Activated T-cell treated with anti-CD3 and anti-CD28 coated beads, Interleukin-2, amount 50 U/mL, for 48 hours (primary cell): ENCODE measurements around the gene PARP2.
A peak's percentile ranks its signal among the peaks of the same experiment; 100 is the strongest.
"Not testable (repeated sequence)": the region's sequence is repeated elsewhere in the genome, so short reads cannot be mapped to it uniquely, and the experiment has no call there.

Experiments
- DNase-seq, 2 experiments: peaks; one replicate each; pipeline ENCODE4 v3.0.0-alpha.2; 2020

PARP2 gene

GRCh38 chr14:20350282-20350681 lies 6.8 kb downstream of the PARP2 start:
- DNase-seq, result no peak

- DNase-seq, result no peak
Observed at GRCh38 chr14:20350860-20351259, 7.4 kb downstream of the PARP2 start.

- no peak for DNase-seq
Observed at GRCh38 chr14:20356422-20356821, 13.0 kb downstream of the PARP2 start.

- not testable (repeated sequence) for DNase-seq
Observed at GRCh38 chr14:20358474-20358873, 15.0 kb downstream of the PARP2 start.

- no peak for DNase-seq
Observed at GRCh38 chr14:20365928-20366327, 22.5 kb downstream of the PARP2 start.

GRCh38 chr14:20372796-20373195 lies 29.4 kb downstream of the PARP2 start:
- DNase-seq, result no peak

- no peak for DNase-seq
Observed at GRCh38 chr14:20375471-20375870, 32.0 kb downstream of the PARP2 start.

GRCh38 chr14:20376071-20376588 lies 32.7 kb downstream of the PARP2 start:
- no peak for DNase-seq

GRCh38 chr14:20377171-20377570 lies 33.7 kb downstream of the PARP2 start:
- DNase-seq, result no peak

- DNase-seq, result no peak
Observed at GRCh38 chr14:20379743-20380142, 36.3 kb downstream of the PARP2 start.

- DNase-seq, result no peak
Observed at GRCh38 chr14:20380681-20381080, 37.2 kb downstream of the PARP2 start.

- DNase-seq, result no peak
Observed at GRCh38 chr14:20381341-20381740, 37.9 kb downstream of the PARP2 start.

GRCh38 chr14:20382526-20382925 lies 39.1 kb downstream of the PARP2 start:
- DNase-seq, result no peak

GRCh38 chr14:20383032-20383431 lies 39.6 kb downstream of the PARP2 start:
- no peak for DNase-seq

GRCh38 chr14:20383636-20384035 lies 40.2 kb downstream of the PARP2 start:
- no peak for DNase-seq

- DNase-seq, result no peak
Observed at GRCh38 chr14:20384321-20384720, 40.9 kb downstream of the PARP2 start.

GRCh38 chr14:20384886-20385285 lies 41.5 kb downstream of the PARP2 start:
- DNase-seq, result no peak

GRCh38 chr14:20386276-20386855 lies 42.9 kb downstream of the PARP2 start:
- no peak for DNase-seq

- DNase-seq, result no peak
Observed at GRCh38 chr14:20387576-20387975, 44.1 kb downstream of the PARP2 start.

GRCh38 chr14:20388159-20388558 lies 44.7 kb downstream of the PARP2 start:
- no peak for DNase-seq

GRCh38 chr14:20391505-20391904 lies 48.1 kb downstream of the PARP2 start:
- DNase-seq, result no peak

GRCh38 chr14:20397511-20397910 lies 54.1 kb downstream of the PARP2 start:
- DNase-seq, result no peak

- no peak for DNase-seq
Observed at GRCh38 chr14:20400589-20400964, 57.1 kb downstream of the PARP2 start.

GRCh38 chr14:20400965-20401593 lies 57.6 kb downstream of the PARP2 start:
- DNase-seq, result peak; percentile 50 to 57

GRCh38 chr14:20403521-20403920 lies 60.1 kb downstream of the PARP2 start:
- DNase-seq, result no peak
